GM18858 (cell line): ENCODE results near the gene MEIOC.
"Not testable (repeated sequence)": the region's sequence is repeated elsewhere in the genome, so short reads cannot be mapped to it uniquely, and the experiment has no call there.

Experiments used
- ATAC-seq: cut with Tn5 transposase; IDR thresholded peaks from one replicate; pipeline ENCODE4 v1.9.1; 2021; ENCODE audit not compliant: unreplicated experiment

Gene MEIOC

GRCh38 chr17:44646280-44646679 lies 10.0 kb upstream of the MEIOC start:
- ATAC-seq, result no peak

DNA sequence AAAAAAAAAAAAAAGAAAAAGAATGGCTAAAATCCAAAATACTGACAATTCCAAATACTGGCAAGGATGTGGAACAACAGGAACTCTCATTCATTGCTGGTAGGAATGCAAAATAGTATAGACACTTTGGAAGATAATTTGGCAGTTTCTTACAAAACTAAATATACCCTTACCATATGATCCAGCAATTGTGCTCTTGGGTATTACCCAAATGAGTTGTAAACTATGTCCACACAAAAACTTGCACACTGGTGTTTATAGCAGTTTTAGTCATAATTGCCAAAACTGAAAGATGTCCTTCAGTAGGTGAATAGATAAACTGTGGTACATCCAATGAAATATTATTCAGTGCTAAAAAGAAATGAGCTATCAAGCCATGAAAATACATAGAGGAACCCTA lies 8.5 kb upstream of the MEIOC start:
- ATAC-seq, result no peak

GRCh38 chr17:44648963-44649362 lies 7.3 kb upstream of the MEIOC start:
- ATAC-seq, result no peak

DNA sequence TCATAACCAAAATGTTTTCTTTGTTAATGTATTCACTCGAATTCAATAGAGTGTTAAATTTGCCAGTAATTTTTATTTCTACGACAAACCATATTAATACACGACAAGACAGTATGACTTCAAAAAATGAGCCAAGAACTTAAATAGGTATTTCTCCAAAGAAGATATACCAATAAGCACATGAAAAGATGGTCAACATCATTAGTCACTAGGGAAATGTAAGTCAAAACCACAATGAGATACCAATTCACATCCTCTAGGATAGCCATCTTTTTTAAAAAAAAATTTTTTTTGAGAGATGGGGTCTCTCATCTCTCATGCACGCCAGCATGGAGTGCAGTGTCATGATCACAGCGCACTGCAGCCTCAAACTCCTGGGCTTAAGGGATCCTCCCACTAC lies 5.0 kb upstream of the MEIOC start:
- ATAC-seq, result no peak

- no peak for ATAC-seq
Observed at GRCh38 chr17:44652727-44653126, 3.5 kb upstream of the MEIOC start.

- ATAC-seq, result no peak
Observed at GRCh38 chr17:44653384-44653783, 2.9 kb upstream of the MEIOC start.

DNA sequence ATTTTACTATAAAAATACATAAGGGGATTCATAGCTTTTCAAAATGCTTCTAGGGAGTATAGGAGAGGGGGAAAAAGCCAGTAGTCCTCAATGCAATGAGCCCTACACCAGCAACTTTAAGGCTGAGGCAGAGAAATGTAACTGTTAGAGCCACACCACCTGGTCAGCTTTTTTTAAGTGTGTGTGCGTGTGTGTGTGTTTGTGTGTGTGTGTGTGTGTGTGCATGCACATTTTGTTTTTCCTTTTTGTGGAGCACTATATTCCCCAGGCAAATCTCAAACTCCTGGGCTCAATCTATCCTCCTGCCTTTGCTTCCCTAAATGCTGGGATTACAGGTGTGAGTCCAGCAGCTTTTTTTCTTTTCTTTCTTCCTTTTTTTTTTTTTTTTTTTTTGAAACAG lies 2.3 kb upstream of the MEIOC start:
- ATAC-seq, result no peak

DNA sequence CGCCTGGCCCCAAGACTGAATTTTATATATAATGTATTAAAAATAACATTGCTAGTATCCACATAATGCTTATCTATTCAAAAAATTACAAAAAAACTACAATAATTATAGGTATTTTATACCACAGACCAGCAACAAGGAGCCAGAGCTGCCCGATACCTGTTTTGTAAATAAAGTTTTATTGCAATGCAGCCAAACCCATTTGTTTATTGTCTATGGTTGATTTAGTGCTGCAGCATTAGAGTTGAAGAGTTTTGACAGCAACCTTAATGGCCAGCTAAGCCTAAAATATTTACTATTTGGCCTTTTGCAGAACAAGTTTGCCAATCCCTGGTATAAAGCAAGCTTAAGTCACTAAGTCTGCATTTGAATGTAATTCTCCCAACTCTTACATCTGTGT lies 5.6 kb downstream of the MEIOC start:
- ATAC-seq, result no peak

GRCh38 chr17:44663095-44663494 lies 6.8 kb downstream of the MEIOC start:
- ATAC-seq, result no peak

DNA sequence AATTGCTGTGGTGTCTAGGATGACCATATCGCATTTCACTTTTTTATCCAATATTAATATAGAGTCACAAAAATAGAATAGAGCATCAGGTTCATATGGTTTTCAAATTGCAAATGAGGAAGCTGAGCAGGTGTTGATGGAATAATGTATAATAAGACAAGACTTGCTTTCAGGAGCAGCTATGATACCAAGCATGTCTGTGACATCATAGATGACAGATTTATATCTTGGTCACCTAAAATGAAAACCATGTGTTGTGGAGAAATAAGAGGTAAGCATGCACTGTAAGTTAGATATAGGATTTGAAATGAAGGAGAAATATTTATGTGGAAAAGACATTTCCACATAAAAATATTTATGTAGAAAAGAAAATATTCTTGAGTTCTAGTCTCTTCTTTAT lies 8.6 kb downstream of the MEIOC start:
- ATAC-seq, result no peak

- no peak for ATAC-seq
Observed at GRCh38 chr17:44666006-44666405, 9.7 kb downstream of the MEIOC start.

DNA sequence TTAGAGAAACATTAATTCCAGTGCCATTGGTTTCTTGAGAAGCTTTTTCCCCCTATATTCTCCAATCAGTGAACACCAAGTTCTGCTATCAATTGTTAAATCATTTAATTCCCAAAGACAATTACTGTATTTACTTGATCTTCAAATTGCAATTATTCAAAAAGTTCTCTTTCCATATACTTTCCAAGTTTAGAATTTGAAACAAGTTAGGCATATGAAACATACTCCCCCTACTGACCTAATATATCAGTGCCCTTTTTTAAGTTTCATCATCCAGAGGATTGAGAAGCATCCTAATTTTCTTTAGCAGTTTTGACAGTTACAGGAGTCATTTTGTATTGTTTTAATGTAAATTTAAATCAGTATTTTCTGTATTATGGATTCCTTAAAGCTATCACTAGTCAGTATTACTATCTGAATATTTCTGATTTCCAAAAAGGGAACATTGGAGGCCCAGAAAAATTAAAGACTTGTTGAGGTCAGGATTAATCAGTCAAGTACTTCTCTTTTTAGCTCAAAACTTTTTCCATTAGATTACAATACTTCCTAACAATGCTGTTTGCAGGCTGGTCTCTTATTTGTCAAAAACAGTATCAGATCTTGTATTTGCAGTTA lies 16.3 kb downstream of the MEIOC start:
- no peak for ATAC-seq

DNA sequence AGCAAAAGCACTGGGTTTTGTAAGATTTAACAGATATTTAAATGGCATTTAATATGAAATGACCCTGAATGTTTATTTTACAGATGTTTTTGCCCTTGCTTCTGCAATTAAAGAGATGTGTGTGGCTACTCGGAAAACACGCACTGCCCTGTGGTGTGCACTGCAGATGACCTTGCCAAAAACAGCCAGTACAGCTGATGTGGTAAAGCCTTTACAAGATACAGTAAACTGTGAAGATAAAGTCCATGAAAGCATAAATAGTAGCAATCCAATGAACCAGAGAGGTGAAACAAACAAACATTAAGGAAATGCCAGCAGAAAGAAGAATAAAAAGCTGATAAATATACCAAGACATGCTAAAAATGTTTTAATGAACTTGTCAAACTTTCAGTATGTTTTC lies 17.6 kb downstream of the MEIOC start:
- ATAC-seq, result no peak

- ATAC-seq, result no peak
Observed at GRCh38 chr17:44677136-44677535, 20.9 kb downstream of the MEIOC start.

DNA sequence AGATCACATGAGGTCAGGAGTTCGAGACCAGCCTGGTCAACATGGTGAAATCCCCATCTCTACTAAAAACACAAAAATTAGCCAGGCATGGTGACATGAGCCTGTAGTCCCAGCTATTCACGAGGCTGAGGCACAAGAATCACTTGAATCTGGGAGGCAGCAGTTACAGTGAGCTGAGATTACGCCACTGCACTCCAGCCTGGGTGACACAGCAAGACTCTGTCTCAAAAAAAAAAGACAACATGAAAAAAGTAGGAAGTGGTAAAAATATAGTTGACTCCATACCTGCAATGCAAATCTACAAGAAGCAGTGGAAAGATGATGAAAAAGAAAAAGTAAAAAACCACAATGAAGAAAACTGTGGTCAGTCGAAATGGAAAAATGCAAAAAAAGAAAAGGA lies 27.0 kb downstream of the MEIOC start:
- ATAC-seq, result not testable (repeated sequence)

DNA sequence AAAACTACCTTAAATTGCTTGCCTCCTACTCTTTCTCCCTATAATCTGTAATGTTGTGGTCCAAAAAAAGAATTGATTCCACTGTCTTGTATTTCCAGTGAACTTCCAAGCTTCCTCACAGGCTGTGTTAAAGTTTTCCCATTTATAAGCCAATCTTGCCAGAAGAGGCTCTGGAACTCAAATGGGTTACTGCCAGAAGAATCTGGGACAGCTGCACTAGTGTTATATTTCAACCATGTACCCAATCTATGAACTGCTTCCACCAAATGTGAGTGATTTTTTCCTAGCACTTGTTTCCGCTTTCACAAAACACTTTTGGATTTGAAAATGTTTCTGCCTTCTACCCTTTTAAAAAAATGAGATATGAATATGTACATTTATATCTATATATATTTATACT lies 31.5 kb downstream of the MEIOC start:
- no peak for ATAC-seq

DNA sequence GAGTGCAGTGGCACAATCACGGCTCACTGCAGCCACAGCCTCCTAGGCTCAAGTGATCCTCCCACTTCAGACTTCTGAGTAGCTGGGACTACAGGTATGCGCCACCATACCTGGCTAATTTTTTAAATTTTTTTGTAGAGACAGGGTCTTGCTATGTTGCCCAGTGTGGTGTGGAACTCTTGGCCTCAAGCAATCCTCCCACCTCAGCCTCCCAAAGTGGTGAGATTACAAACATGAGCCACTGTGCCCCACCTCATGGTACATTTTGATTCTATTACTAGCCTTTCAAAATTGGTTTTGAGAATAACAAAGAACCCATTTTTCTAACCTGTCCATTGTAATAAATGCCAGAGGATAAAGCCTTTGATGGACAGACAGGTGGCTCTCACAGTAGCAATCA lies 31.9 kb downstream of the MEIOC start:
- ATAC-seq, result no peak

DNA sequence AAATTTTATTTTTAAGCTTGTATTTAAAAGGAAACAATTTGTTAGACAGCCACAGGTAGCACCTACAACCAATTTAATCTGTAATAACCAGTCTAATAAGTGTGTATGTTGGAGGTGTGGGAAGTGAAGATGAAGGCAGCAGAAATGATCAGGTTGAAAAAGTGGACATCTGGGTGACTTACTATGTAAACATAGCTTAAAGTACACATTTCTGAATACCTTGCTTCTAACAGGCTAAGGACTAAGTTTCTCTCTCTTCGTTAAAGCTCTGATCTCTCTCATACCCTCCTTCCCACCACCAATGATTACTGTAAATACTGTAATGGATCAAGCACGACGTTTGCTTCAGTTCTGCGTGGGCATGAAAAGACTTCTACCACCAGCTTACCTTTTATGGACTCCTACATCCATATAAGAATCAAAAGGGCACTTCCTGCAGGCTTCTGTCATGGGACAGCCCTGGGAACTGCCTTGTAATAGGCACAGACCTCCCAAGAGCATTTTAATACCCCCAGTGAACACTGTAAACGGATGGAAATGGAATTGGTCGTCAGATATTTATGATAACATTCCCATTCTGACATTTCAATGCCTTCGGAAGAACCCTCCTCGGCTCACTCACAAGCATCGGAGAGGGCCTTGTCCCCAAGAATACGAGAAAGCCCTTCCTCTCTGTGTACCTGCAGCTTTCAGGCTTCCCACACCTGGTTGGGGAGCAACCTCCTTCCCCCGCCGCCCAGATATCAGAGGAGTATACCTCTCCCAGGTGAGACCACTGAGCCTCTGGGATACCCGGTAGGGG lies 32.6 kb downstream of the MEIOC start:
- ATAC-seq, result peak; percentile 13

- ATAC-seq, result peak; percentile 63
Observed at GRCh38 chr17:44689477-44690217, 33.4 kb downstream of the MEIOC start, which contains the start of gene CCDC43. CCDC43 (minus strand) TSS chr17:44689776; CDS start chr17:44689753, 23 bp downstream.

- not testable (repeated sequence) for ATAC-seq
Observed at GRCh38 chr17:44690746-44691306, 34.6 kb downstream of the MEIOC start.

- no peak for ATAC-seq
Observed at GRCh38 chr17:44693609-44694008, 37.3 kb downstream of the MEIOC start.

DNA sequence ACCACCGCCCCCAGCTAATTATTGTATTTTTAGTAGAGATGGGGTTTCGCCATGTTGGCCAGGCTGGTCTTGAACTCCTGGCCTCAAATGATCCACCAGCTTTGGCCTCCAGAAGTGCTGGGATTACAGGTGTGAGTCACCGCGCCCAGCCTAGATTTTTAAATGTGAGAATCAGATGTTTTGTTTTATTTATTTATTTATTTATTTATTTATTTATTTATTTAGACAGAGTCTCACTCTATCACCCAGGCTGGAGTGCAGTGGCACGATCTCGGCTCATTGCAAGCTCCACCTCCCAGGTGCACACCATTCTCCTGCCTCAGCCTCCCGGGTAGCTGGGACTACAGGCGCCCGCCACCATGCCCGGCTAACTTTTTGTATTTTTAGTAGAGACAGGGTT lies 44.0 kb downstream of the MEIOC start:
- ATAC-seq, result not testable (repeated sequence)
